ENCODE data around the gene ZNRF4.

Gene ZNRF4

GRCh38 chr19:5504114-5504513, 48.9 kb downstream of the ZNRF4 start:
- peaks cover 41% of the 10 kb centered on the region for H3K9me3 ChIP-seq (ENCODE audit: insufficient read depth, low read length)

More at GRCh38 chr19:5504114-5504513, 48.9 kb downstream of the ZNRF4 start:
- TF ChIP-seq ZNF274 (IDR thresholded peaks at IDR 0.05; ENCODE audit: low read depth, low read length) (no peak), YY1 (IDR thresholded peaks at IDR 0.05; ENCODE audit: insufficient read depth, insufficient read length) (no peak), SUZ12 (IDR thresholded peaks at IDR 0.05; ENCODE audit: extremely low read depth, insufficient read depth, insufficient read length) (no peak)
- no peaks in the 10 kb centered on the region for H3K36me3 ChIP-seq (ENCODE audit: insufficient read depth, insufficient read length, low read length)
- H3K4me1 ChIP-seq (ENCODE audit: insufficient read depth, insufficient read length) = no peaks in the 10 kb centered on the region
- H3K27me3 ChIP-seq (ENCODE audit: insufficient read depth, insufficient read length) = peaks cover 47% of the 10 kb centered on the region
- H3K4me3 ChIP-seq (ENCODE audit: insufficient read length, low read depth) = no peak overlapping the region
- H3K9ac ChIP-seq (ENCODE audit: insufficient read length, low read depth) = no peak overlapping the region
- no peak for DNase-seq (ENCODE audit: low read depth, low spot score)

All from NT2/D1 (cell line).